GM19035 (cell line): Measurements from ENCODE around the gene MICAL2.

Experiments used
- ATAC-seq: cut with Tn5 transposase; IDR thresholded peaks from one replicate; pipeline ENCODE4 v1.9.1; 2021; ENCODE audit not compliant: unreplicated experiment

MICAL2 gene

GRCh38 chr11:12155696-12156095 lies 45.3 kb downstream of the MICAL2 start:
- no peak for ATAC-seq

DNA sequence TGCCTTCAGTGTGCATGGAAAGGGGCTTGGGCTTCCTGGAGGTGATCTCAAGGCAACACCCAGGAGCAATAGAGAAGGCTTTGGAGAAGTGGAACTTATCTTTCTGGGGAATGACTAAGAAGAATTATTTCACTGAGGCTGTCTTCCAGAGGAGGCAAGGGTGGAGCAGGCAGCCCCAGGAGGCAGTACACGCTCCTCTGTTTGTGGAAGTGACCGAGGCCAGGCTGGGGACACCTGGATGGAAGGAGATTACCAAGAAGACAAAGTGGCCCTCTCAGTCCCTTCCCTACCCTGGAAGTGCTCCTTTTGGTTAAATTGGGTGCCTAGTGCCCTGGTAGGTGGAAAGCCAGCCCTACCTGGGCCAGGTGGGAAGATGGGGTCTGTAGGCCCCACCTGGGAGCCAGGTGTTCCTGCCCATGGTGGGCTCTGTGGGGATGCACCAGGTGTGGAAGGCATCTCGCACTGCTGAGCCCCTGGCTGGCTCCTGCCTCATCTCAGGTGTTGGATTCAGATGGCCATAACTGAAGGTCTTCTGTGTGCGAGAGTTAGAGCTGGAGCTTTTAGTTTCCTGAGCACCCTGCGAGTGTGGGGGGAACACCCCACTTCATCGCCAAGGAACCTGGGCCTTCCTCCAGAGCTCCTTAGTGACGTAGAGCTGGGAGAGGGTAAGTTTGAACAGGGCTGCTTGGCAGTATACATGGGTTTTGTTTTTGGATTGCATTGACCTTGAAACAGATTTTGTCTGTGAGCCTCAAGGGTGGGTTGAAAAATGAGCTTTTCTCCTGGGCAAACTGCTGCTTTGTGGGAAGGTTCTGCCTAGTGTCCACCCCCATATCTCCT lies 46.1 kb downstream of the MICAL2 start:
- ATAC-seq, result no peak

DNA sequence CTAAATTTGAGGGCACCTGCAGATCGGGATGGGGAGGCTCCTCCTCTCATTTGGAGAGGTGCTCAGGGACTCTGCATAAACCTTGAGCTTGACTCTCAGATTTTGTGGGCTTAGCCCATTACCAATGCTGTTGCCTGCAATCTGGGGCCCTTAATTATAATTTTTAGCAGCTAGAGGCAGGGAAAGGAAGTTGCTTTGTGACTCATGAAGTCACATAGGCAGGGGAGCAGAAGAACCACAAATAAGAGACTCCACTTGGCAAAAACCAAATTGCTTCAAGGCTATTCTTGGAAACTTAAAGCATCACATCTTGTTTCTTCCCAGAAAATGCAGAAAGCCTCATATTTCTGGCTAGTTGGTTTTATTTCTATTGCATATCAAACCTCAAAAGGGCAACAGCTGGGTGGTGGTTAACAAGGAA lies 46.9 kb downstream of the MICAL2 start:
- no peak for ATAC-seq

- ATAC-seq, result no peak
Observed at GRCh38 chr11:12158909-12159308, 48.5 kb downstream of the MICAL2 start.

DNA sequence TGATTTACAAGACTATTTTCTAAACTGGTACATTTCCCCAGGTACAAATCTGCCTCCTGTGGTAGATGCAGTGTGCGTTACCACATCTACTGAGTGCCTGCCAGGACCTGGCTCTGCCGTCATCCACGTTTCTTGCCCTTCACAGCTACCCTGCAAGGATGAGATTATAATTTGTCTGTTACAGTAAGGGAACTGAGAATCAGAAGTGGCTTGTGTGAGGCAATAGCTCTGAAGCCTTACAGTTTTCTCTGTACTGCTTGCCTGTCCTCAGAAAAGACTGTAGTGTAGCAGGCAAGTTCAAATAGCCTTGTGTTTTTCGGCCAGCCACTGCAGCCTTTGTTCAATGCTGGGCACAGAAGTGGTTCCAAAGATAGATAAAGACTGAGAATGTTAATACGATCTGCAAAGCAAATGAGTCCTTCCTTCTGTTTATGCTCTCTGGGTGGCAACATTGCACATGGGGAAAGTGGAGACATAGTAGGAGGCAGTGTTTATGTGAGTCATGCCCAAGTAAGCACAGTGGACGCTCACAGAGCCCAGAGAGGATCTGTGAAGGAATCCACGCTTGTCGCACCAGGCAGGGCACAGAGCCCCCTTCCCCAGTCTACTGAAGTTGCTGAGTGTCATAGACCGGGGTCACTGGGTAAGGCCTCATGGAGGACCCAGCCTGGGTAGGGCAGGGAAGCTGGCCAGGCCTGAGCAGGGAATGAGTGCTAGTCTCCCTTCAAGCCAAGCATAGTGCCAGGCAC lies 49.1 kb downstream of the MICAL2 start:
- no peak for ATAC-seq

DNA sequence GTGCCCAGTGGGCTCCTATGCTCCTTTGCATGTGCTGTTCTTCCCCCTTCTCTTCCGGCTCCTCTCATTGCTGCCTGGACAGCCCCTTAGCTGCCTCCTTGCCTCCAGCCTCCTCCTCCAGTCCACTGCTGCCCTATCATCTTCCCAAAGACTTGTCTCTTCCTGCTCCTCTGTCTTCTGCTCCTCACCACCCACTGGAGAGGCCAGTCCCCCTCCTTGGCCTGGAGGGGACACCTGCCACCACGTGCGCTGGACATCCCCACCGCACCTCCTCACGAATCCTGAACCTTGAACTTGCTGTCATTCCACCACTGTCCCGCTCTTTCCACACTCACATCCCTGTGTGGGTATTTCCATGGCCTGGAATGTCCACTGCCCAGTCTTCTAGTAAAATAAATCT lies 49.8 kb downstream of the MICAL2 start:
- no peak for ATAC-seq

DNA sequence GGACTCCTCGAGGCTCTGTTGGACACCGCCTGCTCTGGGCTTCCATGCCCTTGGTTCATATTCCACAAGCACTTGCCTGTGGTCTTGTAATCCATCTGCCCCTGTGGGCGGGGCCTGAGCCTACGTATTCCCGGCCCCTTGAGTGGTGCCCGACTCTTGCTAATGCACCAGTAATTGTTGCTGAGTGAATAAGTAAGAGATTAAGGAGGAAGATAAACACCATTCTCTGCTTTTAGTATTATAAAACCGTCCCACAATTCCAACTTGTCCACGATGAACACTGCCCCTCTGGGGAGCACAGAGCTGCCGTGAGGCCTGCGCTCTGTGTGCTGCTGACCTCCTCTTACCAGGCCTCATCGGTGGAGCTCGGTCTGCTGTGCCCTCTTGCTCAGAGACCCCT lies 50.3 kb downstream of the MICAL2 start:
- ATAC-seq, result no peak

GRCh38 chr11:12161137-12161536 lies 50.7 kb downstream of the MICAL2 start:
- no peak for ATAC-seq

DNA sequence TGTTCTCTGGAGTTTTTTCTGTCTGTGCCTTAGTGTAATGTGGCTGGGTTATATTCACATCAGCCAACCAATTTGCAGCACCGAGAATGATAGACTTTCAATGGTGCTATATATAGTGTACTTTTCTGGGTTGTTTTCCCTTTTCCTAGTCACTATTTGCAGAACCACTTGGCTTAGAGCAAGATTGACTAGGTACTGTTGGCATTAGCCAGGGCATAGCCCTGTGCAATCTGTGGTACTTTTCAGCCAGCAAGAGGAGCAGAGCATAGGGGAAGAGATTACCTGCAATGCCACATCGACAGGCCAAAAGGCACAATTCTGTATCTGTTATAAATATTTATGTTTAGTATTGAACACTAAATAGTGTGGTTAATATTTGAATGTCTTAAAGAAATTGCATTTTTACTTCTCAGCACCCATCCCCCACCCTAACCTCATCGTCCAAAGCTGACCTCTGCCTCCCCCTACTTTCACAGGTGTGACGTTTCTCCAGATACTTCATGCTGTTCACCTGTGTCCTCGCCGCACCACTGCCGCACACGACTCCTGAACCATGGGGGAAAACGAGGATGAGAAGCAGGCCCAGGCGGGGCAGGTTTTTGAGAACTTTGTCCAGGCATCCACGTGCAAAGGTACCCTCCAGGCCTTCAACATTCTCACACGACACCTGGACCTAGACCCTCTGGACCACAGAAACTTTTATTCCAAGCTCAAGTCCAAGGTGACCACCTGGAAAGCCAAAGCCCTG lies 51.4 kb downstream of the MICAL2 start:
- no peak for ATAC-seq

- no peak for ATAC-seq
Observed at GRCh38 chr11:12162652-12163051, 52.3 kb downstream of the MICAL2 start.

DNA sequence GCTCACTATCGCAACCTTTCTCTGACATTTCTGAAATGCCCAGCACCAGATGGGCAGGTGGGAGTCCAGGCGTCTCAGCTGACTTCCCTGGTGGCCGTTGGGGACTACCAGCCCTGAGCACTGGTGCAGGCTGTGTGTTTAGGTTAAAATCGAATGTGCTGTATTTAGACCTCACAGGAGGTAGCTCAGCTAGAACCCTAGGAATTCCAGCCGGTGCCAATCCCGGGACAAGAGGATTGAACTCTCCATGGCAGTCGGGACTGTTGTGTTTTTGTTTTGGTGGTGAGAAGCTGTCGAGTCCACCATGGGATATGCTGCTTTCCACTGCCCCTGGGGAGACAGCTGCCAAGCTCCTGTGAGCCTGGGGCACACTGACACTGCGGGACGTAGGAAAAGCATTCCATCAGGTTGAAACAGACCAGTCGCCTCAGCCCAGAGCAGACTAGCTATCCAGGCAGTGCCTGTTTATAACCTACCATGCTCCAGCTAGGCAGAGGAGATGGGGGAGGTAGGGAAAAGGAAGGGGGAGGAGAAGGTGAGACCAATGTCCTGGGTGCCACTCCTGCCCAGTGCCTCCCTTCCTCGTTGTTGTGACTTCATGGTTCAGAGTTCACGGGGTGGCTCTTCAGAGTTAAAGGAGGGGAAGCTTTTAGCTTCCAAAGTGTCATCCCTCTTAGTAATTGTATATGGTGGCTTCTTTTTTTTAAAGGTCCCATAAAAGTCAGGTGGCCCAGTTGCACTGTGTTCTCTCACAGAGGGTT lies 53.0 kb downstream of the MICAL2 start:
- no peak for ATAC-seq

DNA sequence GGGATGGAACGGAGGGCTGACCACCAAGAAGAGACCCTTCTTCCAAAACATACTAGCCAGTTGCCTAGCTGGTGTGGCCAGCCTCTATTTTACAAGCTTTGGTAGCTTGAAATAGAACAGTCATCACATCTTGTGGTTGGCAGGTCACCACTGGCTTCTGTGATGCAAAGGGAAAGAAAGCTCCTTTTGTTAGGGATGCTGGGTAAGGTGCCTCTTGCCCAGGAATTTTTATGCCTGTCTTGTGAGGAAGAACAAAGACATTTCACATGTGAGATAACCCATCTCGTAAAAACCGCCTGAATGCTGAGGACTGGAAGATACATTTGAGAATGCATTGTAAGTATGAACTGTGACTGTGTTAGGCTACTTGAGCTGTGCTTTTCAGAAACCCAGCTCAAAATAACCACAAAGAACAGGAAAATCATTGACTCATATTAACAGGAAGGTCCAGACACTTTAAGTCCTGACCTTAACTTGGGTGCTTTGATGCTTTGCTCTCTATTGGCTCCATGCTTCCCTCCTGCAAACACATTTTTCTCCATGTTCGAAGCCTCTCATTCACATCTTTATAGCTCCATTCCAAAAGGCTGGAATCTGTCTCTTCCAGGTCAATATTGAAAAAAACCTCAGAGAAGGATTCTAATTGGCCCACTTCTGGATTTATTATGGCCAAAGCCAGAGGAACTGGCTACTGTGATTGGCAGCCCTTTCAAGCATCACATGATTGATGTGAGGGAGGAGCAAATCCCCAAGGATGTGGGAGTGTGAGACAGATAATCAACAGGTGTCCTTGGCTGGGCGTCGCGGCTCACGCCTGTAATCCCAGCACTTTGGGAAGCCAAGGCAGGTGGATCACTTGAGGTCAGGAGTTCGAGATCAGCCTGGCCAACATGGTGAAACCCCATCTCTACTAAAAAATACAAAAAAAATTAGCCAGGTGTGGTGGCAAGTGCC lies 53.9 kb downstream of the MICAL2 start:
- ATAC-seq, result no peak

DNA sequence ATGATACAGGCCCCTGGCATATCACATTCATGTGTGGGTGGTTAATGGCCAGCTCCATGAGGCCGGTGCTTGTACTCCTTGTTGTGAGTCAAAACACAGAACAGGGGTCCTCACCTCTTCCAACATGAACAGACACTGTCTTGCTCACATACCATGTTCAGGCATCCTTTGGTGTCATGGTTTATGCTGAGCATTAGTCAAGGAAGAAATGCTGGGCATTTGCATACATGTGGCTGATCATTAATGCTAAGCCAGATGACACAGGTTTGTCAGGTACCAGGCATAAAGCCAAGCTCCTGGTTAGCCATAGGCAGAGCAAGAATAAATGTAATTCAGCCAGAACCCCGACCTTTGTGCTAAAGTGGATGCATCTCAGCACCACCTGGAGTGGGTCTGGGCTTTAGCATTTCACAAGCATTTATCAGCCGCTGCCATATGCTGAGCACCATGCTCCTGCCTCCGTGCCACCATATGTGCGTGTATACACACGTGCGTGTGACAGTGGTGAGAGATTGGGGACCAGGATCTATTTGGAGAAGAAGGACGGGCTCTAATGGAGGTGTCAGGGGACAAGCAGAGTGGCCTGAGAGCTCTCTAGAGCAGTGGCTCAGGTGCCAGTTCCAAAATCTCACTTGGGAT lies 55.0 kb downstream of the MICAL2 start:
- no peak for ATAC-seq

DNA sequence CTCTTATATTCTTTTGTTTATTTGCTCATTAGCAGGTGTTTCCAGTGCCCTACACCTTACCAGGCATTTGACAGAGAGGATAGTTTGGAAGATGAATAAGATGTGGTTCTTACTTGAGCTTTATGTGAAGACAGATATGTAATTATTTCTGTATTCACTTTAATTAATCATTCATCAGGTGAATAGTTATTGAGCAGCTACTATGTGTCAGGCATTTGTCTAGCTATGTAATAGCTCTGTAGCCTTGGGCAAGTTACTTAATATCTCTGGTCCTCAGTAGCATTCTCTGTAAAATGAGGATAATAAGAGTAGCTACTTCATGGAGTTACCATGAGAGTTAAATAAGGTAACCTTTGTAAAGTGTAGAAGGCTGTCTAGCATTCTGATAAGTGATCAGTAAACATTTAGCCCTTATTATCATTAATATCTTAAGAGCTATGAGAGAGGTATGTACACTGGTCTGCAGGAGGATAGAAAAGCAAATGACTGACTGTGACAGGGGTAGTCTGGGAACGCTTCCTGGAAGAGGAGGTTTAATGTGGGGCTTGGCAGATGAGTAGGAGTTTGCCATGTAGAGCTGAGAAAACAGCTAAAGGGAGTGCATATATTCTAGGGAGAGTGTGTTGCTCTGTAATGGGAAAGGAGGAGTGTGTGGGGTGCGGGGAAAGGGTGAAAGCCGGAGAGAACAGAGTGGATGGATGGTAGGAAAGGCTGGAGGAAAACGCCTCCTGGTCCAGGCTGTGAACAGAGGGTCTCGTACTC lies 56.1 kb downstream of the MICAL2 start:
- ATAC-seq, result no peak

DNA sequence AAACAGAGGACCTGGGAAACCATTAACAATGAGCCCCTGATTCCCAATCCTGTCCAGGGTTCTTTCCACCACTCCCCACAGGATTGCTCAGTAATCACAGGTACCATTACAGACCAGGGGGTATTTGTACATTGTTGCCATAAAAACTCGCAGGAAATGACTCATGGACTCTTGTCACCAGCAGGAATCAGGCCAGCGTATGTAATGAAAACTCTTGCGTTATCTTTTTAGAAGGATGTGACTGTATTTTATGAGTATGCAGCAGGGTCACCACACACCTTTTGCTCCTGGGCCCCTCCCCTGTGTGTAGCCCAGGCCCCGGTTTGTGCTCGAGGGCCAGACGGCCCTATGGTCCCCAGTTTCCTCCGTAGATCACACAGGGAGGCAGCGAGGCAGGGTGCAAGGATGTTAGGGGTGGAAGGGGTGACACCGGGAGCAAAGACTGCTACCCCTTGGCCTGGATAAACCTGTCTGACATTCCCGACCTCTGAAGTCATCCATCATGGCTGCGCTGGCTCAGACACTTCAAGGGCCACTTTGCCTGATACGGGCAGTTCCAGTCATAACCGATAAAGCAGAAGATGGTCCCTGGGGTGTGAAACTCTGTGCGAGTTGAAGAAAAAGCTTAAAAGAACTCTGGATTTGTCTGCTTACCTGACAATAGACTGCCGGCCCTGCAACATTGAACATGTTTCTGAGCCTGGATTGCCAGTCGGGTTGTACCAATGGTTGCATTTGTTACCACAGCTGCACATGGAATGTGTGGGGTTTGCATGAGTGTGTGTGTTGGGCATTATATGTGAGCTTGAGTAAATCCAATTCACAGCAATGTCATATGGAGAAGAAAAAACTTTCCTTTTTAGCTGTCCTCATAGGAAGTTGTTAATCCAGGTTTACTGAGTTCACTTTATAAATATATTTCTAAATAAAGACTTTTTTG lies 56.9 kb downstream of the MICAL2 start:
- ATAC-seq, result no peak

DNA sequence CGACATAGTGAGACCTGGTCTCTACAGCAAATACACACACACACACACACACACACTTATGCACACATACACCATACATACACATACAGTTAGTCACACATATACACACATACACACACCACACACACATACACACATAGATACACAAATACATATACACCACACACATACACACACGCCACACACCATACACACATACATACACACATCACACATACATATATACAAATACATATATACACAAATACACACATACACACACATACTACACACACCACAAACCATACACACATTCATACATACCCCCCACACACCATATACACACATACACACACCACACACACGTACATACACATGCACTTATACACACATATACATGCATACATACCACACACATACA lies 57.7 kb downstream of the MICAL2 start:
- no peak for ATAC-seq

DNA sequence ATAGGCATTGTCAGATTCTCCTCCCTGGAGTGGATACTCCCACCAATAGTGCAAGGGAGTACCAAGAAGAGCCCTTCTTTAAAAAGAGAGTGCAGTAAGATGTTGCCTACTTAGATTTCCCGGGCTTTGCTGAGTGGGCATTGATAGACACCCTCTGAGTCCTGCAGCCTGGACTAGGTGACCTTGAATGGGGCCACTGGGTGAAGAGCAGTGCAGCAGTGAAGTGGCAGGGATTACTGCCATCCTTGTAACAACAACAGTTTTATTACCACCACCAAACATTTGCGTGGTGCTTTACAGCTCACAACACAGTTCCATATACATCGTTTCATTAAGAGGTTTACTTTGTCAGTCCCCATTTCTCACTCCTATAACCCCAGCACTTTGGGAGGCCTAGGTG lies 59.4 kb downstream of the MICAL2 start:
- no peak for ATAC-seq

DNA sequence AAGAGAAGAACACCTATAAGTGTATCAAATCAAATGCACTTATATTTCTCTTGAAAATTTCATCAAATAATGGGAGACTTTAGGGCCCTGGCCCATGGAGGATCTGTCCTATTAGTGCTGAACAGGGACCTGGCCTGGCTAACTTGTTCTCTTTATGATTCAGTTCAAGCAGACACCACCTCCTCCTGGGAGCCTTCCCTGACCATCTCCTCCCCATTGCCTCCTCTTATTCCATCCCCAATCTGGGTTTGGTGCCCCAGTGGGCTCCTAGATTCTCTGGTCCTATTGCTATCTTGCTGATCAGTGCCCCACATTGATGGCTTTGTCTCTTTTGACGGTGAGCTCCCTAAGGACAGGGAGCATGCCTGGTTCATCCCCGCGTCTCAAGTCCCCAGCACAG lies 60.1 kb downstream of the MICAL2 start:
- ATAC-seq, result no peak
